ENCODE data around the gene SFXN3. TPM values are rescaled to one million over a fixed set of nuclear protein-coding genes. Genes with fewer than 3 reads are reported as not detected.
A peak's percentile ranks its signal among the peaks of the same experiment; 100 is the strongest.

Gene SFXN3
- total and polyA plus RNA-seq, 2 of the 13 experiments (the other 11 are each of a cell fraction or from before 2014, with no cell fraction given) = 16.8 to 71.5 TPM

DNA sequence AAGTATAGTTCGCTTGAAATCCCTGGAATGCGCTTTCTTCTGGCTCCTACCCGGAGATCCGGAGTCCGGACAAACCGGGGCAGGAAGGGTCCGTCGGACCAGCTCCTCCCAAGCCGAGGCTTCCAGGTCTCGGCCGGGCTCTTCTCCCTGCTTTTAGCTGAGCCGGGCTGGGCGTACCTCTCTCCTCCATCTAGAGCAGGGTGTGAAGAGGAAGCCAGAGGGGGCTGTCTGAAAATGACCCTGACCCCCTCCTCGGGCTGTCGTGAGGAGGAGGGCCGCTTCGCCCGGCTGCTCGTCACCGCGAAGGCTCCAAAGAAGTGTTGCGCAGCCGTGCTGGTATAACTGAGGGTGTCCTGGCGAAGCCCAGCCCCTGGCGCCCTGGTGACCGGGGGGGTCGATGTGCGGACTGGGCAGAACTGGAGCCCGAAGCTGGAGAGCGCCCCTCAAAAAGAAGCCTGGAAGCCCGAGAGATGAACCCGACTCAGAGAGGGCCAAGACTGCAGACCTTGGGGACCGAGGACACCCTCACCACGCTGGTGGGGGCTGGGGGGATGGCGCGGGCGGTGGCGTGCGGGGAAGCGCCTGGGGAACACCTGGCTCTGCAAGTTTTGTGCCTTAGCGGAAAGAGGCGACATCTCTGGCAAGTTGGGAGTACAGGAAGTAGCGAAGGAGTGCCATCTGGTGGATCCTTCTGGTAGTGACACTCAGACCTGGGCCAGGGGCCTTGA, 36.5 kb downstream of the SFXN3 start (continued):
- TF ChIP-seq, protein P1, sequence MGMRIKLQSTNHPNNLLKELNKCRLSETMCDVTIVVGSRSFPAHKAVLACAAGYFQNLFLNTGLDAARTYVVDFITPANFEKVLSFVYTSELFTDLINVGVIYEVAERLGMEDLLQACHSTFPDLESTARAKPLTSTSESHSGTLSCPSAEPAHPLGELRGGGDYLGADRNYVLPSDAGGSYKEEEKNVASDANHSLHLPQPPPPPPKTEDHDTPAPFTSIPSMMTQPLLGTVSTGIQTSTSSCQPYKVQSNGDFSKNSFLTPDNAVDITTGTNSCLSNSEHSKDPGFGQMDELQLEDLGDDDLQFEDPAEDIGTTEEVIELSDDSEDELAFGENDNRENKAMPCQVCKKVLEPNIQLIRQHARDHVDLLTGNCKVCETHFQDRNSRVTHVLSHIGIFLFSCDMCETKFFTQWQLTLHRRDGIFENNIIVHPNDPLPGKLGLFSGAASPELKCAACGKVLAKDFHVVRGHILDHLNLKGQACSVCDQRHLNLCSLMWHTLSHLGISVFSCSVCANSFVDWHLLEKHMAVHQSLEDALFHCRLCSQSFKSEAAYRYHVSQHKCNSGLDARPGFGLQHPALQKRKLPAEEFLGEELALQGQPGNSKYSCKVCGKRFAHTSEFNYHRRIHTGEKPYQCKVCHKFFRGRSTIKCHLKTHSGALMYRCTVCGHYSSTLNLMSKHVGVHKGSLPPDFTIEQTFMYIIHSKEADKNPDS (CRISPR knock-in tag; IDR thresholded peaks at IDR 0.05) = peak; percentile 43; the same call in 1 of the 2 replicates
- TF ChIP-seq MED13 (CRISPR knock-in tag; IDR thresholded peaks at IDR 0.05) (no peak), TEAD2 (CRISPR knock-in tag; IDR thresholded peaks at IDR 0.05) (no peak), KLF15 (CRISPR knock-in tag; IDR thresholded peaks at IDR 0.05; ENCODE audit: borderline replicate concordance) (no peak), KDM5B (CRISPR knock-in tag; IDR thresholded peaks at IDR 0.05; ENCODE audit: borderline replicate concordance) (peak; percentile 70; the same call in 1 of the 2 replicates), BHLHE40 (IDR thresholded peaks at IDR 0.05; ENCODE audit: low read length) (no peak), ZNF138 (CRISPR knock-in tag; IDR thresholded peaks at IDR 0.05; ENCODE audit: low read depth) (no peak), ZNF260 (CRISPR knock-in tag; IDR thresholded peaks at IDR 0.05; ENCODE audit: borderline replicate concordance, low read depth) (no peak), MEF2D (CRISPR knock-in tag; IDR thresholded peaks at IDR 0.05) (no peak), TBL1XR1 (IDR thresholded peaks at IDR 0.05; ENCODE audit: borderline replicate concordance, low read length, partially characterized antibody) (no peak), HOXA9 (CRISPR knock-in tag; IDR thresholded peaks at IDR 0.05; ENCODE audit: borderline replicate concordance) (no peak)
- TF ChIP-seq, protein P2, sequence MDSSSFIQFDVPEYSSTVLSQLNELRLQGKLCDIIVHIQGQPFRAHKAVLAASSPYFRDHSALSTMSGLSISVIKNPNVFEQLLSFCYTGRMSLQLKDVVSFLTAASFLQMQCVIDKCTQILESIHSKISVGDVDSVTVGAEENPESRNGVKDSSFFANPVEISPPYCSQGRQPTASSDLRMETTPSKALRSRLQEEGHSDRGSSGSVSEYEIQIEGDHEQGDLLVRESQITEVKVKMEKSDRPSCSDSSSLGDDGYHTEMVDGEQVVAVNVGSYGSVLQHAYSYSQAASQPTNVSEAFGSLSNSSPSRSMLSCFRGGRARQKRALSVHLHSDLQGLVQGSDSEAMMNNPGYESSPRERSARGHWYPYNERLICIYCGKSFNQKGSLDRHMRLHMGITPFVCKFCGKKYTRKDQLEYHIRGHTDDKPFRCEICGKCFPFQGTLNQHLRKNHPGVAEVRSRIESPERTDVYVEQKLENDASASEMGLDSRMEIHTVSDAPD (CRISPR knock-in tag; IDR thresholded peaks at IDR 0.05) = peak; percentile 76
- TF ChIP-seq, protein P3, sequence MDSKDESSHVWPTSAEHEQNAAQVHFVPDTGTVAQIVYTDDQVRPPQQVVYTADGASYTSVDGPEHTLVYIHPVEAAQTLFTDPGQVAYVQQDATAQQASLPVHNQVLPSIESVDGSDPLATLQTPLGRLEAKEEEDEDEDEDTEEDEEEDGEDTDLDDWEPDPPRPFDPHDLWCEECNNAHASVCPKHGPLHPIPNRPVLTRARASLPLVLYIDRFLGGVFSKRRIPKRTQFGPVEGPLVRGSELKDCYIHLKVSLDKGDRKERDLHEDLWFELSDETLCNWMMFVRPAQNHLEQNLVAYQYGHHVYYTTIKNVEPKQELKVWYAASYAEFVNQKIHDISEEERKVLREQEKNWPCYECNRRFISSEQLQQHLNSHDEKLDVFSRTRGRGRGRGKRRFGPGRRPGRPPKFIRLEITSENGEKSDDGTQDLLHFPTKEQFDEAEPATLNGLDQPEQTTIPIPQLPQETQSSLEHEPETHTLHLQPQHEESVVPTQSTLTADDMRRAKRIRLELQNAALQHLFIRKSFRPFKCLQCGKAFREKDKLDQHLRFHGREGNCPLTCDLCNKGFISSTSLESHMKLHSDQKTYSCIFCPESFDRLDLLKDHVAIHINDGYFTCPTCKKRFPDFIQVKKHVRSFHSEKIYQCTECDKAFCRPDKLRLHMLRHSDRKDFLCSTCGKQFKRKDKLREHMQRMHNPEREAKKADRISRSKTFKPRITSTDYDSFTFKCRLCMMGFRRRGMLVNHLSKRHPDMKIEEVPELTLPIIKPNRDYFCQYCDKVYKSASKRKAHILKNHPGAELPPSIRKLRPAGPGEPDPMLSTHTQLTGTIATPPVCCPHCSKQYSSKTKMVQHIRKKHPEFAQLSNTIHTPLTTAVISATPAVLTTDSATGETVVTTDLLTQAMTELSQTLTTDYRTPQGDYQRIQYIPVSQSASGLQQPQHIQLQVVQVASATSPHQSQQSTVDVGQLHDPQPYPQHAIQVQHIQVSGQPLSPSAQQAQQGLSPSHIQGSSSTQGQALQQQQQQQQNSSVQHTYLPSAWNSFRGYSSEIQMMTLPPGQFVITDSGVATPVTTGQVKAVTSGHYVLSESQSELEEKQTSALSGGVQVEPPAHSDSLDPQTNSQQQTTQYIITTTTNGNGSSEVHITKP (CRISPR knock-in tag; IDR thresholded peaks at IDR 0.05; ENCODE audit: low read depth) = no peak
- TF ChIP-seq, protein P4, sequence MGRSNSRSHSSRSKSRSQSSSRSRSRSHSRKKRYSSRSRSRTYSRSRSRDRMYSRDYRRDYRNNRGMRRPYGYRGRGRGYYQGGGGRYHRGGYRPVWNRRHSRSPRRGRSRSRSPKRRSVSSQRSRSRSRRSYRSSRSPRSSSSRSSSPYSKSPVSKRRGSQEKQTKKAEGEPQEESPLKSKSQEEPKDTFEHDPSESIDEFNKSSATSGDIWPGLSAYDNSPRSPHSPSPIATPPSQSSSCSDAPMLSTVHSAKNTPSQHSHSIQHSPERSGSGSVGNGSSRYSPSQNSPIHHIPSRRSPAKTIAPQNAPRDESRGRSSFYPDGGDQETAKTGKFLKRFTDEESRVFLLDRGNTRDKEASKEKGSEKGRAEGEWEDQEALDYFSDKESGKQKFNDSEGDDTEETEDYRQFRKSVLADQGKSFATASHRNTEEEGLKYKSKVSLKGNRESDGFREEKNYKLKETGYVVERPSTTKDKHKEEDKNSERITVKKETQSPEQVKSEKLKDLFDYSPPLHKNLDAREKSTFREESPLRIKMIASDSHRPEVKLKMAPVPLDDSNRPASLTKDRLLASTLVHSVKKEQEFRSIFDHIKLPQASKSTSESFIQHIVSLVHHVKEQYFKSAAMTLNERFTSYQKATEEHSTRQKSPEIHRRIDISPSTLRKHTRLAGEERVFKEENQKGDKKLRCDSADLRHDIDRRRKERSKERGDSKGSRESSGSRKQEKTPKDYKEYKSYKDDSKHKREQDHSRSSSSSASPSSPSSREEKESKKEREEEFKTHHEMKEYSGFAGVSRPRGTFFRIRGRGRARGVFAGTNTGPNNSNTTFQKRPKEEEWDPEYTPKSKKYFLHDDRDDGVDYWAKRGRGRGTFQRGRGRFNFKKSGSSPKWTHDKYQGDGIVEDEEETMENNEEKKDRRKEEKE (IDR thresholded peaks at IDR 0.05) = no peak
- TF ChIP-seq, protein P5, sequence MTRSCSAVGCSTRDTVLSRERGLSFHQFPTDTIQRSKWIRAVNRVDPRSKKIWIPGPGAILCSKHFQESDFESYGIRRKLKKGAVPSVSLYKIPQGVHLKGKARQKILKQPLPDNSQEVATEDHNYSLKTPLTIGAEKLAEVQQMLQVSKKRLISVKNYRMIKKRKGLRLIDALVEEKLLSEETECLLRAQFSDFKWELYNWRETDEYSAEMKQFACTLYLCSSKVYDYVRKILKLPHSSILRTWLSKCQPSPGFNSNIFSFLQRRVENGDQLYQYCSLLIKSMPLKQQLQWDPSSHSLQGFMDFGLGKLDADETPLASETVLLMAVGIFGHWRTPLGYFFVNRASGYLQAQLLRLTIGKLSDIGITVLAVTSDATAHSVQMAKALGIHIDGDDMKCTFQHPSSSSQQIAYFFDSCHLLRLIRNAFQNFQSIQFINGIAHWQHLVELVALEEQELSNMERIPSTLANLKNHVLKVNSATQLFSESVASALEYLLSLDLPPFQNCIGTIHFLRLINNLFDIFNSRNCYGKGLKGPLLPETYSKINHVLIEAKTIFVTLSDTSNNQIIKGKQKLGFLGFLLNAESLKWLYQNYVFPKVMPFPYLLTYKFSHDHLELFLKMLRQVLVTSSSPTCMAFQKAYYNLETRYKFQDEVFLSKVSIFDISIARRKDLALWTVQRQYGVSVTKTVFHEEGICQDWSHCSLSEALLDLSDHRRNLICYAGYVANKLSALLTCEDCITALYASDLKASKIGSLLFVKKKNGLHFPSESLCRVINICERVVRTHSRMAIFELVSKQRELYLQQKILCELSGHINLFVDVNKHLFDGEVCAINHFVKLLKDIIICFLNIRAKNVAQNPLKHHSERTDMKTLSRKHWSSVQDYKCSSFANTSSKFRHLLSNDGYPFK (CRISPR knock-in tag; IDR thresholded peaks at IDR 0.05; ENCODE audit: borderline replicate concordance) = 0 out of 2 replicates have a peak, but pooled peaks have one; percentile 59
